Epidermal melanocyte (primary cell): ENCODE data around the gene RAB42.
A peak's percentile ranks its signal among the peaks of the same experiment; 100 is the strongest.

Experiments
- DNase-seq: peaks from one replicate; pipeline ENCODE4 v3.0.0; 2011; ENCODE audit warnings: low spot score; ENCODE audit not compliant: insufficient read length

RAB42 gene

GRCh38 chr1:28644494-28644893, 52.4 kb downstream of the RAB42 start:
- peak; percentile 8 for DNase-seq
